Nephron (organoid): ENCODE measurements around the gene DTNBP1.

Experiments used
- H3K27ac Mint-ChIP-seq, 3 experiments: 2 replicates each; pipeline ENCODE4 v1.8.0; 2020; ENCODE audit warnings: mixed read lengths in 3 of 3, mild to moderate bottlenecking in 2 of 3, moderate library complexity in 1 of 3
- H3K27me3 Mint-ChIP-seq: 2 replicates; pipeline ENCODE4 v1.8.0; 2021; ENCODE audit warnings: low read depth, mild to moderate bottlenecking, moderate library complexity, mixed read lengths
- H3K36me3 Mint-ChIP-seq: 2 replicates; pipeline ENCODE4 v1.8.0; 2020; ENCODE audit warnings: low read depth, mixed read lengths
- H3K4me1 Mint-ChIP-seq: 2 replicates; pipeline ENCODE4 v1.8.0; 2020; ENCODE audit warnings: mixed read lengths
- H3K4me3 Mint-ChIP-seq, 3 experiments: 2 replicates each; pipeline ENCODE4 v1.8.0; 2020; ENCODE audit warnings: mild to moderate bottlenecking in 3 of 3, mixed read lengths in 3 of 3, moderate library complexity in 2 of 3
- H3K9me3 Mint-ChIP-seq: 2 replicates; pipeline ENCODE4 v1.8.0; 2020; ENCODE audit warnings: mixed read lengths
- TF ChIP-seq, protein P1 (sequence below), 3 experiments: fragments of 200-600 bp; sonication (generic); IDR thresholded peaks; one replicate each; pipeline ENCODE4 v1.5.0; 2021; ENCODE audit warnings: antibody characterized with exemption in 3 of 3; ENCODE audit not compliant: unreplicated experiment in 3 of 3

The DTNBP1 gene

DNA sequence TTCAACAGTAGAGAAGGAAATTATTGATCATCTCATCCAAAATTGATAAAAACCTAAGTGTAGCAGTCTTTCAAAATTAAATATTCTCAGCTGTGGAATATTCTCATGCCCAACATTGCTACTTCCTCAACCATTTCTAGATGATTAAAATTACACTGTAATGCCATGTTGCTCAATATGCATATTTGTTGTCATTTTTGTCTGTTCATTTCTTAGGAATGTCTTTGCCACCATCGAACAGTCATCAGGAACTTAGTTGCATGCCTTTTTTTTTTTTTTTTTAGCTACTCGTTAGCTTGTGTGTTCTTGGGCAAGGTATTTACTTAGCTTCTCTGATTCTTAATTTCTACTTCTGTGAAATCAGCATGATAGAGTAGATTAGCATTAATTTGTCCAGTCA is 188.6 kb downstream of the DTNBP1 start:
- Mint-ChIP-seq H3K27ac (no peak overlapping the region), H3K9me3 (no peaks in the 10 kb centered on the region), H3K4me1 (peaks cover 44% of the 10 kb centered on the region), H3K36me3 (peaks cover 37% of the 10 kb centered on the region), H3K27me3 (no peaks in the 10 kb centered on the region), H3K4me3 (no peak overlapping the region)
- TF ChIP-seq, protein P1, sequence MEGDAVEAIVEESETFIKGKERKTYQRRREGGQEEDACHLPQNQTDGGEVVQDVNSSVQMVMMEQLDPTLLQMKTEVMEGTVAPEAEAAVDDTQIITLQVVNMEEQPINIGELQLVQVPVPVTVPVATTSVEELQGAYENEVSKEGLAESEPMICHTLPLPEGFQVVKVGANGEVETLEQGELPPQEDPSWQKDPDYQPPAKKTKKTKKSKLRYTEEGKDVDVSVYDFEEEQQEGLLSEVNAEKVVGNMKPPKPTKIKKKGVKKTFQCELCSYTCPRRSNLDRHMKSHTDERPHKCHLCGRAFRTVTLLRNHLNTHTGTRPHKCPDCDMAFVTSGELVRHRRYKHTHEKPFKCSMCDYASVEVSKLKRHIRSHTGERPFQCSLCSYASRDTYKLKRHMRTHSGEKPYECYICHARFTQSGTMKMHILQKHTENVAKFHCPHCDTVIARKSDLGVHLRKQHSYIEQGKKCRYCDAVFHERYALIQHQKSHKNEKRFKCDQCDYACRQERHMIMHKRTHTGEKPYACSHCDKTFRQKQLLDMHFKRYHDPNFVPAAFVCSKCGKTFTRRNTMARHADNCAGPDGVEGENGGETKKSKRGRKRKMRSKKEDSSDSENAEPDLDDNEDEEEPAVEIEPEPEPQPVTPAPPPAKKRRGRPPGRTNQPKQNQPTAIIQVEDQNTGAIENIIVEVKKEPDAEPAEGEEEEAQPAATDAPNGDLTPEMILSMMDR (IDR thresholded peaks at IDR 0.05; ENCODE audit: unreplicated experiment in 3 of 3), result no peak

GRCh38 chr6:15473741-15474161 is 189.1 kb downstream of the DTNBP1 start:
- Mint-ChIP-seq H3K36me3 (peaks cover 37% of the 10 kb centered on the region), H3K4me3 (no peak overlapping the region), H3K9me3 (no peaks in the 10 kb centered on the region), H3K4me1 (peaks cover 39% of the 10 kb centered on the region), H3K27ac (no peak overlapping the region), H3K27me3 (no peaks in the 10 kb centered on the region)
- TF ChIP-seq, protein P1 (IDR thresholded peaks at IDR 0.05; ENCODE audit: unreplicated experiment in 3 of 3), result no peak

GRCh38 chr6:15473174-15473573 is 189.7 kb downstream of the DTNBP1 start:
- peaks cover 43% of the 10 kb centered on the region for H3K36me3 Mint-ChIP-seq
- no peaks in the 10 kb centered on the region for H3K9me3 Mint-ChIP-seq
- TF ChIP-seq, protein P1 (IDR thresholded peaks at IDR 0.05; ENCODE audit: unreplicated experiment in 3 of 3), result no peak
- no peak overlapping the region for H3K27ac Mint-ChIP-seq
- no peaks in the 10 kb centered on the region for H3K27me3 Mint-ChIP-seq
- peaks cover 36% of the 10 kb centered on the region for H3K4me1 Mint-ChIP-seq
- H3K4me3 Mint-ChIP-seq, result no peak overlapping the region
